GM23338 (cell line): Measurements from ENCODE around the gene PATE3. TPM values are rescaled to one million over a fixed set of nuclear protein-coding genes. Genes with fewer than 3 reads are reported as not detected.

Experiments
- ATAC-seq: fragments of 200-7000 bp; cut with Tn5 transposase; 3 replicates; pipeline ENCODE4 v1.9.1; 2020
- DNase-seq: peaks from one replicate; pipeline ENCODE4 v3.0.0-alpha.2; 2015; ENCODE audit warnings: low spot score
- H2AFZ ChIP-seq: fragments of 200-600 bp; sonication (generic); 2 replicates; pipeline ENCODE4 v1.8.0; 2016; ENCODE audit warnings: antibody characterized with exemption, mild to moderate bottlenecking, moderate library complexity
- H3F3A ChIP-seq: fragments of 200-600 bp; sonication (generic); replicated peaks from 2 replicates; pipeline ENCODE4 v1.8.0; 2017; ENCODE audit warnings: antibody characterized with exemption, mixed run types, low read depth
- H3K27ac ChIP-seq: fragments of 200-600 bp; sonication (generic); 2 replicates; pipeline ENCODE4 v1.6.1; 2016; ENCODE audit warnings: low read depth
- H3K27me3 ChIP-seq: fragments of 200-600 bp; sonication (generic); 2 replicates; pipeline ENCODE4 v1.8.0; 2016; ENCODE audit warnings: mild to moderate bottlenecking, mixed run types, moderate library complexity; ENCODE audit not compliant: insufficient read depth
- H3K36me3 ChIP-seq: fragments of 200-600 bp; sonication (generic); 2 replicates; pipeline ENCODE4 v1.8.0; 2016; ENCODE audit warnings: mild to moderate bottlenecking; ENCODE audit not compliant: insufficient read depth
- H3K4me1 ChIP-seq: fragments of 200-600 bp; sonication (generic); 2 replicates; pipeline ENCODE4 v1.8.0; 2016; ENCODE audit warnings: mild to moderate bottlenecking, moderate library complexity; ENCODE audit not compliant: insufficient read depth
- H3K4me2 ChIP-seq: fragments of 200-600 bp; sonication (generic); 2 replicates; pipeline ENCODE4 v1.7.1; 2017; ENCODE audit warnings: mixed run types
- H3K4me3 ChIP-seq: fragments of 200-600 bp; sonication (generic); 2 replicates; pipeline ENCODE4 v1.6.1; 2016; ENCODE audit warnings: mixed run types
- H3K79me2 ChIP-seq: fragments of 200-600 bp; sonication (generic); replicated peaks from 2 replicates; pipeline ENCODE4 v1.8.0; 2017; ENCODE audit warnings: mild to moderate bottlenecking; ENCODE audit not compliant: insufficient read depth
- H3K9me2 ChIP-seq: fragments of 200-600 bp; sonication (generic); 2 replicates; pipeline ENCODE4 v1.8.0; 2017; ENCODE audit not compliant: insufficient read depth
- H4K20me1 ChIP-seq: fragments of 200-600 bp; sonication (generic); replicated peaks from 2 replicates; pipeline ENCODE4 v1.8.0; 2017; ENCODE audit warnings: mild to moderate bottlenecking; ENCODE audit not compliant: insufficient read depth
- H3K27ac Mint-ChIP-seq: 2 replicates; pipeline ENCODE4 v1.8.0; 2020; ENCODE audit warnings: inconsistent platforms, mild to moderate bottlenecking, moderate library complexity, mixed read lengths
- H3K27me3 Mint-ChIP-seq: 3 replicates; pipeline ENCODE4 v1.8.0; 2022; ENCODE audit warnings: low read depth, mild to moderate bottlenecking, moderate library complexity, mixed read lengths, inconsistent platforms; ENCODE audit not compliant: insufficient read depth, poor library complexity
- H3K36me3 Mint-ChIP-seq: 3 replicates; pipeline ENCODE4 v1.8.0; 2021; ENCODE audit warnings: low read depth, mild to moderate bottlenecking, inconsistent platforms, moderate library complexity, mixed read lengths
- H3K4me1 Mint-ChIP-seq: 3 replicates; pipeline ENCODE4 v1.8.0; 2020; ENCODE audit warnings: mild to moderate bottlenecking, inconsistent platforms, mixed read lengths
- H3K4me3 Mint-ChIP-seq: 3 replicates; pipeline ENCODE4 v1.8.0; 2021; ENCODE audit warnings: moderate library complexity, mild to moderate bottlenecking, inconsistent platforms, mixed read lengths
- H3K9me3 Mint-ChIP-seq: 3 replicates; pipeline ENCODE4 v1.8.0; 2020; ENCODE audit warnings: moderate library complexity, mild to moderate bottlenecking, inconsistent platforms, mixed read lengths
- CREB1 ChIP-seq: fragments of 250-450 bp; sonication (Bioruptor Pico); IDR thresholded peaks from 2 replicates; pipeline ENCODE4 v1.5.0; 2020; ENCODE audit warnings: low read depth, mild to moderate bottlenecking, moderate library complexity
- ETS1 ChIP-seq: IDR thresholded peaks from 2 replicates; pipeline ENCODE4 v1.6.1; 2016; ENCODE audit warnings: antibody characterized with exemption
- EZH2 ChIP-seq: fragments of 200-600 bp; sonication (generic); IDR thresholded peaks from one replicate; pipeline ENCODE4 v1.8.0; 2017; ENCODE audit warnings: antibody characterized with exemption, mild to moderate bottlenecking, low read depth; ENCODE audit not compliant: unreplicated experiment
- JUNB ChIP-seq: IDR thresholded peaks from one replicate; pipeline ENCODE4 v1.6.1; 2016; ENCODE audit warnings: antibody characterized with exemption; ENCODE audit not compliant: unreplicated experiment
- NANOG ChIP-seq: IDR thresholded peaks from 2 replicates; pipeline ENCODE4 v1.6.1; 2016; ENCODE audit warnings: antibody characterized with exemption, borderline replicate concordance
- POLR2AphosphoS5 ChIP-seq: IDR thresholded peaks from 2 replicates; pipeline ENCODE4 v1.6.1; 2016; ENCODE audit warnings: antibody characterized with exemption, low read depth
- STAT1 ChIP-seq: IDR thresholded peaks from one replicate; pipeline ENCODE4 v1.6.1; 2016; ENCODE audit warnings: antibody characterized with exemption; ENCODE audit not compliant: unreplicated experiment
- ZNF114 ChIP-seq: fragments of 250-450 bp; sonication (Bioruptor Pico); IDR thresholded peaks from 2 replicates; pipeline ENCODE4 v1.5.0; 2020; ENCODE audit warnings: mild to moderate bottlenecking, moderate library complexity
- ZNF331 ChIP-seq: fragments of 250-450 bp; sonication (Bioruptor Pico); IDR thresholded peaks from 2 replicates; pipeline ENCODE4 v1.5.0; 2020; ENCODE audit warnings: low read depth, mild to moderate bottlenecking, moderate library complexity
- polyA plus RNA-seq: library from polyadenylated mRNA; unstranded; fragments of >200 nt; fragmentation: Nextera tagmentation; extraction: Ambion mirVana; gene quantifications from 2 replicates; pipeline ENCODE4 v1.2.1, GENCODE V29; 2016
- total RNA-seq: library from RNA; depleted of rRNA; stranded (reverse); fragments of >200 nt; shearing (Covaris generic); gene quantifications from 2 replicates; pipeline ENCODE4 v1.2.3, GENCODE V29; 2014
- TF ChIP-seq, protein P1 (sequence below): IDR thresholded peaks from one replicate; pipeline ENCODE4 v1.6.1; 2018; ENCODE audit warnings: antibody characterized with exemption; ENCODE audit not compliant: unreplicated experiment
- TF ChIP-seq, protein P2 (sequence below), 2 experiments: fragments of 200-600 bp in 1 of 2; sonication (generic) in 1 of 2; conservative IDR thresholded peaks; 2 replicates each; pipeline versions ENCODE4 v1.5.1 to v1.6.1; 2016 to 2017; ENCODE audit warnings: antibody characterized with exemption in 2 of 2, low read depth in 2 of 2, mild to moderate bottlenecking in 2 of 2, moderate library complexity in 1 of 2

Gene PATE3
- total and polyA plus RNA-seq, 2 experiments from 2014 or later: not detected

DNA sequence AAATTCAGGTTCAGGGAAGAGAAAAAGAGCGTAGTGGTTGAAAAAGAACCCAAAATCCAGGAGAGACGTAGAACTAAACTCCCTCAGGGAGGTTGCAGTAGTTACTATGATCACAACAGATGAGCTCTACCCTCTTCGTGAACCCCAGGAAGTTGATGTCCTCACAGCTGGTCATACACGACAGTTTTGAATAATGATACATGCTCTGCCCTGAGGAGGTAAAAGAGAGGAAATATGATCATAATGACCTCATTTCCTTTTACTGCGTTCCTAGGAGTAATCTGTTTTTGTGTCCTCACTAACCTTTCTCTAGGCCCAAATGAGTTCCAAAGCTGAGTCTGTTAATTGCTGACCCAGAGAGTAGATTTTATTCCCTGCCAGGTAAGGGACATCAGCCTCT lies 10.6 kb upstream of the PATE3 start:
- no peak overlapping the region for H3K4me3 Mint-ChIP-seq
- Histone ChIP-seq H3K79me2 (no peaks in the 10 kb centered on the region), H3K4me3 (no peak overlapping the region), H3F3A (no peaks in the 10 kb centered on the region), H3K4me1 (no peaks in the 10 kb centered on the region), H3K27ac (no peak overlapping the region), H3K9me2 (no peaks in the 10 kb centered on the region), H3K4me2 (no peak overlapping the region), H3K36me3 (no peaks in the 10 kb centered on the region), H2AFZ (peak overlapping the region; percentile 38; the same call in 1 of the 2 replicates), H3K27me3 (no peaks in the 10 kb centered on the region), H4K20me1 (no peaks in the 10 kb centered on the region)
- no peak overlapping the region for H3K27ac Mint-ChIP-seq
- no peaks in the 10 kb centered on the region for H3K4me1 Mint-ChIP-seq
- ATAC-seq: no peak
- peaks cover 2% of the 10 kb centered on the region for H3K27me3 Mint-ChIP-seq
- H3K9me3 Mint-ChIP-seq: 0 out of 3 replicates have a peak, but pooled peaks cover under 1% of the 10 kb centered on the region
- no peak for DNase-seq
- TF ChIP-seq STAT1 (no peak), ETS1 (no peak), POLR2AphosphoS5 (no peak), NANOG (no peak), ZNF331 (CRISPR knock-in tag) (no peak), ZNF114 (CRISPR knock-in tag) (no peak), EZH2 (no peak), JUNB (no peak), CREB1 (CRISPR knock-in tag) (no peak)
- TF ChIP-seq, protein P1, sequence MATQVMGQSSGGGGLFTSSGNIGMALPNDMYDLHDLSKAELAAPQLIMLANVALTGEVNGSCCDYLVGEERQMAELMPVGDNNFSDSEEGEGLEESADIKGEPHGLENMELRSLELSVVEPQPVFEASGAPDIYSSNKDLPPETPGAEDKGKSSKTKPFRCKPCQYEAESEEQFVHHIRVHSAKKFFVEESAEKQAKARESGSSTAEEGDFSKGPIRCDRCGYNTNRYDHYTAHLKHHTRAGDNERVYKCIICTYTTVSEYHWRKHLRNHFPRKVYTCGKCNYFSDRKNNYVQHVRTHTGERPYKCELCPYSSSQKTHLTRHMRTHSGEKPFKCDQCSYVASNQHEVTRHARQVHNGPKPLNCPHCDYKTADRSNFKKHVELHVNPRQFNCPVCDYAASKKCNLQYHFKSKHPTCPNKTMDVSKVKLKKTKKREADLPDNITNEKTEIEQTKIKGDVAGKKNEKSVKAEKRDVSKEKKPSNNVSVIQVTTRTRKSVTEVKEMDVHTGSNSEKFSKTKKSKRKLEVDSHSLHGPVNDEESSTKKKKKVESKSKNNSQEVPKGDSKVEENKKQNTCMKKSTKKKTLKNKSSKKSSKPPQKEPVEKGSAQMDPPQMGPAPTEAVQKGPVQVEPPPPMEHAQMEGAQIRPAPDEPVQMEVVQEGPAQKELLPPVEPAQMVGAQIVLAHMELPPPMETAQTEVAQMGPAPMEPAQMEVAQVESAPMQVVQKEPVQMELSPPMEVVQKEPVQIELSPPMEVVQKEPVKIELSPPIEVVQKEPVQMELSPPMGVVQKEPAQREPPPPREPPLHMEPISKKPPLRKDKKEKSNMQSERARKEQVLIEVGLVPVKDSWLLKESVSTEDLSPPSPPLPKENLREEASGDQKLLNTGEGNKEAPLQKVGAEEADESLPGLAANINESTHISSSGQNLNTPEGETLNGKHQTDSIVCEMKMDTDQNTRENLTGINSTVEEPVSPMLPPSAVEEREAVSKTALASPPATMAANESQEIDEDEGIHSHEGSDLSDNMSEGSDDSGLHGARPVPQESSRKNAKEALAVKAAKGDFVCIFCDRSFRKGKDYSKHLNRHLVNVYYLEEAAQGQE: no peak
- TF ChIP-seq, protein P2, sequence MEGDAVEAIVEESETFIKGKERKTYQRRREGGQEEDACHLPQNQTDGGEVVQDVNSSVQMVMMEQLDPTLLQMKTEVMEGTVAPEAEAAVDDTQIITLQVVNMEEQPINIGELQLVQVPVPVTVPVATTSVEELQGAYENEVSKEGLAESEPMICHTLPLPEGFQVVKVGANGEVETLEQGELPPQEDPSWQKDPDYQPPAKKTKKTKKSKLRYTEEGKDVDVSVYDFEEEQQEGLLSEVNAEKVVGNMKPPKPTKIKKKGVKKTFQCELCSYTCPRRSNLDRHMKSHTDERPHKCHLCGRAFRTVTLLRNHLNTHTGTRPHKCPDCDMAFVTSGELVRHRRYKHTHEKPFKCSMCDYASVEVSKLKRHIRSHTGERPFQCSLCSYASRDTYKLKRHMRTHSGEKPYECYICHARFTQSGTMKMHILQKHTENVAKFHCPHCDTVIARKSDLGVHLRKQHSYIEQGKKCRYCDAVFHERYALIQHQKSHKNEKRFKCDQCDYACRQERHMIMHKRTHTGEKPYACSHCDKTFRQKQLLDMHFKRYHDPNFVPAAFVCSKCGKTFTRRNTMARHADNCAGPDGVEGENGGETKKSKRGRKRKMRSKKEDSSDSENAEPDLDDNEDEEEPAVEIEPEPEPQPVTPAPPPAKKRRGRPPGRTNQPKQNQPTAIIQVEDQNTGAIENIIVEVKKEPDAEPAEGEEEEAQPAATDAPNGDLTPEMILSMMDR (conservative IDR thresholded peaks at IDR 0.05; ENCODE audit: low read depth in 2 of 2): no peak
- no peaks in the 10 kb centered on the region for H3K36me3 Mint-ChIP-seq
